Sigmoid colon (tissue), 4 donors: ENCODE results near the gene TRPC1.

Experiments used
- CTCF ChIP-seq, 4 experiments: fragments of 450-650 bp in 3 of 4; fragments of 200-600 bp in 1 of 4; IDR thresholded peaks; one replicate each; pipeline ENCODE4 v1.5.1; 2016 to 2019; ENCODE audit warnings: antibody characterized with exemption in 4 of 4, mild to moderate bottlenecking in 3 of 4, moderate library complexity in 2 of 4
- EP300 ChIP-seq, 4 donors: sonication (generic); formaldehyde crosslinking; IDR thresholded peaks; one replicate each; pipeline ENCODE4 v1.6.1; 2017; ENCODE audit warnings: antibody characterized with exemption in 4 of 4
- POLR2A ChIP-seq, 2 donors: fragments of 450-650 bp; IDR thresholded peaks; one replicate each; pipeline ENCODE4 v1.6.1; 2016; ENCODE audit warnings: antibody characterized with exemption in 2 of 2, mild to moderate bottlenecking in 2 of 2, moderate library complexity in 2 of 2
- POLR2AphosphoS5 ChIP-seq, 4 donors: sonication (generic); formaldehyde crosslinking; IDR thresholded peaks; one replicate each; pipeline ENCODE4 v1.6.1; 2017; ENCODE audit warnings: antibody characterized with exemption in 4 of 4

GRCh38 chr3:142723665-142723967, 218 bp upstream of the TRPC1 start:
- no peak for TF ChIP-seq POLR2AphosphoS5 (IDR thresholded peaks at IDR 0.05)
- no peak for TF ChIP-seq CTCF (IDR thresholded peaks at IDR 0.05)
- TF ChIP-seq POLR2A (IDR thresholded peaks at IDR 0.05) = no peak
- TF ChIP-seq EP300 (IDR thresholded peaks at IDR 0.05) = no peak
